A375 (cell line): ENCODE data around the gene PGLYRP4. TPM values are rescaled to one million over a fixed set of nuclear protein-coding genes. Genes with fewer than 3 reads are reported as not detected.

Experiments used
- small RNA-seq: library from RNA; depleted of rRNA; stranded (forward); fragments of <200 nt; gene quantifications from one replicate; pipeline ENCODE3, GENCODE V24; 2014
- total RNA-seq: library from RNA; depleted of rRNA; stranded (reverse); fragments of >200 nt; shearing (Covaris generic); gene quantifications from 2 replicates; pipeline ENCODE4 v1.2.3, GENCODE V29; 2014; rRNA removed

Gene PGLYRP4
- total RNA-seq = not detected in 2 replicates

GRCh38 chr1:153348511-153349362 lies at the start of gene PGLYRP4:
Gene PGLYRP4 (minus strand): TSS chr1:153348841. CDS start chr1:153347932, 909 bp downstream.

GRCh38 chr1:153390938-153391710 lies 42.5 kb upstream of the PGLYRP4 start, which contains the start of gene S100A8:
Gene S100A8 (minus strand): TSS chr1:153391073. CDS start chr1:153390535, 538 bp downstream.

DNA sequence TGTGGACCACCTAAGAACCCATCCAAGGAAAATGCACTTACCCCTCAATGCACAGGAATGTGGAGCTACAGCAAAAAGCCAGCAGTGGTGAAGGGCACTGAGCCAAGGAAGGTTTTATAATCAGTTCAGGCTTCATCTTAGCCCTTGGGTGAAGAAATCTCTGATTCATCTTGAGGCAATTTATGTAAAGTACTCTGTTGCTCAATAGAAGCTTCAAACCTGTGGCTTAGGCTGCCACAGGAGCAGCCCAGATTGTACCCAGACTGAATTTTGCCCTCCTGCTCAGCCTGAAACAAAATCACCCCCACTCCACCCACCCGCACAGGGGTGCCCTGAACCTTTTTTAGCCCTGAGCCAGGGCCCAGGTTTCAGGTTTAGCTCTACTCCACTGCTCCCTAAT lies 26.9 kb upstream of the PGLYRP4 start, which contains the start of gene S100A12:
Gene S100A12 (minus strand): TSS at position 111 of the 400 bp plus-strand sequence. CDS start 1,029 bp downstream, outside the sequence.

GRCh38 chr1:153357853-153358690 lies 9.4 kb upstream of the PGLYRP4 start, which contains the start of gene S100A9:
Gene S100A9 (plus strand): TSS chr1:153357854. CDS start chr1:153358284, 430 bp downstream.

GRCh38 chr1:153312570-153313186 lies 36.0 kb downstream of the PGLYRP4 start, which contains the start of gene PGLYRP3:
Gene PGLYRP3 (minus strand): TSS chr1:153312952. CDS start chr1:153310665, 2,287 bp downstream.

Small RNAs within 50 kb of the gene (small RNA-seq; reads per million reads assigned to genes)
- not detected for gene RNU6-160P
- not detected for gene S100A15A

Other genes starting within 250 kb of the PGLYRP4 start
- not detected in 2 replicates for gene SPRR2F, start 235.3 kb downstream of the PGLYRP4 start, total RNA-seq
- gene SPRR2G, start 198.0 kb downstream of the PGLYRP4 start, total RNA-seq = not detected in 2 replicates
- not detected in 2 replicates for gene LELP1, start 145.4 kb downstream of the PGLYRP4 start, total RNA-seq
- gene PRR9, start 131.3 kb downstream of the PGLYRP4 start, total RNA-seq = not detected in 2 replicates
- not detected in 2 replicates for gene LORICRIN, start 89.2 kb downstream of the PGLYRP4 start, total RNA-seq
- not detected in 2 replicates for gene PGLYRP3, start 35.9 kb downstream of the PGLYRP4 start, total RNA-seq
- gene S100A9, start 9.0 kb upstream of the PGLYRP4 start, total RNA-seq = not detected in 2 replicates
- gene S100A12, start 26.8 kb upstream of the PGLYRP4 start, total RNA-seq = not detected in 2 replicates
- gene S100A8, start 42.2 kb upstream of the PGLYRP4 start, total RNA-seq = not detected in 2 replicates
- gene S100A7A, start 67.7 kb upstream of the PGLYRP4 start, total RNA-seq = not detected in 2 replicates
- gene S100A7, start 111.8 kb upstream of the PGLYRP4 start, total RNA-seq = not detected in 2 replicates
- gene S100A6, start 187.2 kb upstream of the PGLYRP4 start, total RNA-seq = 2,053 and 2,077 TPM in 2 replicates
- 0.98 and 2.3 TPM in 2 replicates for gene S100A5, start 192.1 kb upstream of the PGLYRP4 start, total RNA-seq
- 142 and 157 TPM in 2 replicates for gene S100A4, start 197.0 kb upstream of the PGLYRP4 start, total RNA-seq
- gene S100A3, start 200.4 kb upstream of the PGLYRP4 start, total RNA-seq = 13.9 and 14.8 TPM in 2 replicates
- 53.8 and 59.7 TPM in 2 replicates for gene S100A2, start 217.0 kb upstream of the PGLYRP4 start, total RNA-seq